Tibial nerve (tissue), 4 donors: Measurements from ENCODE around the gene COBL. TPM values are rescaled to one million over a fixed set of nuclear protein-coding genes. Genes with fewer than 3 reads are reported as not detected.

ENCODE experiments used
- DNase-seq, 2 donors: peaks; one replicate each; pipeline ENCODE4 v3.0.0-alpha.2; 2019; ENCODE audit warnings: low spot score in 2 of 2
- H3K27ac ChIP-seq, 4 donors: fragments of 200-600 bp; sonication (generic) in 3 of 4; one replicate each; pipeline ENCODE4 v1.5.1; 2017 to 2019; ENCODE audit warnings: mild to moderate bottlenecking in 1 of 4
- H3K27me3 ChIP-seq, 2 donors: fragments of 200-600 bp; sonication (generic) in 1 of 2; one replicate each; pipeline versions ENCODE4 v1.5.1 to v1.6.0; 2017 to 2019
- H3K36me3 ChIP-seq, 3 donors: fragments of 200-600 bp; sonication (generic); one replicate each; pipeline ENCODE4 v1.5.1; 2018 to 2019
- H3K4me1 ChIP-seq, 4 donors: fragments of 200-600 bp; sonication (generic) in 3 of 4; one replicate each; pipeline ENCODE4 v1.5.1; 2017 to 2019
- H3K4me3 ChIP-seq, 4 donors: fragments of 200-600 bp; sonication (generic) in 3 of 4; one replicate each; pipeline ENCODE4 v1.5.1; 2017 to 2019; ENCODE audit warnings: mild to moderate bottlenecking in 1 of 4, moderate library complexity in 1 of 4
- H3K9me3 ChIP-seq, 4 donors: fragments of 200-600 bp; sonication (generic) in 3 of 4; one replicate each; pipeline ENCODE4 v1.5.1; 2017 to 2019
- CTCF ChIP-seq, 5 experiments: fragments of 200-600 bp in 3 of 5; fragments of 450-650 bp in 2 of 5; sonication (generic) in 3 of 5; IDR thresholded peaks; one replicate each; pipeline ENCODE4 v1.5.1; 2016 to 2019; ENCODE audit warnings: antibody characterized with exemption in 5 of 5, mild to moderate bottlenecking in 3 of 5, moderate library complexity in 2 of 5
- EP300 ChIP-seq, 2 donors: sonication (generic); formaldehyde crosslinking; IDR thresholded peaks; one replicate each; pipeline ENCODE4 v1.6.1; 2017; ENCODE audit warnings: antibody characterized with exemption in 2 of 2, mild to moderate bottlenecking in 1 of 2
- POLR2A ChIP-seq, 2 donors: fragments of 450-650 bp; IDR thresholded peaks; one replicate each; pipeline ENCODE4 v1.6.1; 2017; ENCODE audit warnings: antibody characterized with exemption in 2 of 2, mild to moderate bottlenecking in 2 of 2, moderate library complexity in 2 of 2
- WGBS, 2 donors: methylation state at CpG; one replicate each; pipeline ENCODE4 v1.1.5; 2018; 5-methylcytosine and 5-hydroxymethylcytosine counted together
- total RNA-seq, 4 donors: library from RNA; depleted of rRNA; stranded (reverse); fragments of >200 nt; gene quantifications; one replicate each; pipeline ENCODE4 v1.1.0, GENCODE V29; 2016

COBL gene
- total RNA-seq, 4 donors from 2014 or later, result 6.3 to 18.1 (median 8.1) TPM

GRCh38 chr7:51187941-51188340 is 128.7 kb downstream of the COBL start:
- no peak for DNase-seq
- peaks cover 0 to 11% (median 0%) of the 10 kb centered on the region in 4 donors for H3K4me1 ChIP-seq
- TF ChIP-seq CTCF (IDR thresholded peaks at IDR 0.05) (peak in 3 of 5 experiments; percentile 22 to 46 (median 36)), POLR2A (IDR thresholded peaks at IDR 0.05) (no peak)
- 35 to 40% methylated on average over 6 of the region's 6 CpGs for WGBS, 2 donors
- no peaks in the 10 kb centered on the region for H3K9me3 ChIP-seq
- peak overlapping the region in 3 of 4 donors; percentile 42 to 80 (median 68) for H3K27ac ChIP-seq
- H3K36me3 ChIP-seq, result no peaks in the 10 kb centered on the region
- no peak overlapping the region for H3K4me3 ChIP-seq
- H3K27me3 ChIP-seq, result no peaks in the 10 kb centered on the region

- Histone ChIP-seq H3K4me3 (no peak overlapping the region), H3K27ac (peak overlapping the region in 1 of 4 donors; percentile 38), H3K9me3 (no peaks in the 10 kb centered on the region), H3K4me1 (peaks cover 0 to 24% (median 0%) of the 10 kb centered on the region in 4 donors), H3K27me3 (no peaks in the 10 kb centered on the region), H3K36me3 (no peaks in the 10 kb centered on the region)
- no peak for TF ChIP-seq CTCF (IDR thresholded peaks at IDR 0.05)
- TF ChIP-seq EP300 (IDR thresholded peaks at IDR 0.05), result no peak
- no peak for TF ChIP-seq POLR2A (IDR thresholded peaks at IDR 0.05)
- 68 to 87% methylated on average over 5 of the region's 5 CpGs for WGBS, 2 donors
- no peak for DNase-seq
These were observed 130.1 kb downstream of the COBL start for GRCh38 chr7:51186531-51186930.

- no peaks in the 10 kb centered on the region for H3K27me3 ChIP-seq
- H3K9me3 ChIP-seq, result no peaks in the 10 kb centered on the region
- TF ChIP-seq POLR2A (IDR thresholded peaks at IDR 0.05), result no peak
- TF ChIP-seq EP300 (IDR thresholded peaks at IDR 0.05), result no peak
- no peak for TF ChIP-seq CTCF (IDR thresholded peaks at IDR 0.05)
- H3K36me3 ChIP-seq, result no peaks in the 10 kb centered on the region
- H3K4me1 ChIP-seq, result peaks cover 0 to 33% (median 0%) of the 10 kb centered on the region in 4 donors
- 27 to 28% methylated on average over 6 of the region's 6 CpGs for WGBS, 2 donors
- DNase-seq, result no peak
- H3K27ac ChIP-seq, result peak overlapping the region in 2 of 4 donors; percentile 30 to 46
- no peak overlapping the region for H3K4me3 ChIP-seq
These were observed 133.9 kb downstream of the COBL start for GRCh38 chr7:51182636-51183166.

GRCh38 chr7:51180092-51180491 is 136.5 kb downstream of the COBL start:
- no peaks in the 10 kb centered on the region for H3K9me3 ChIP-seq
- no peak for DNase-seq
- no peak overlapping the region for H3K27ac ChIP-seq
- TF ChIP-seq EP300 (IDR thresholded peaks at IDR 0.05) (no peak), CTCF (IDR thresholded peaks at IDR 0.05) (no peak), POLR2A (IDR thresholded peaks at IDR 0.05) (no peak)
- 86 to 89% methylated on average over 4 of the region's 4 CpGs for WGBS, 2 donors
- no peaks in the 10 kb centered on the region for H3K36me3 ChIP-seq
- H3K4me1 ChIP-seq, result peaks cover 0 to 33% (median 0%) of the 10 kb centered on the region in 4 donors
- no peak overlapping the region for H3K4me3 ChIP-seq
- no peaks in the 10 kb centered on the region for H3K27me3 ChIP-seq

- H3K36me3 ChIP-seq, result no peaks in the 10 kb centered on the region
- peaks cover 0 to 12% (median 0%) of the 10 kb centered on the region in 4 donors for H3K4me1 ChIP-seq
- H3K27ac ChIP-seq, result no peak overlapping the region
- H3K9me3 ChIP-seq, result no peaks in the 10 kb centered on the region
- H3K4me3 ChIP-seq, result no peak overlapping the region
- WGBS, 2 donors, result 37 to 52% methylated on average over 3 of the region's 3 CpGs
- no peak for TF ChIP-seq POLR2A (IDR thresholded peaks at IDR 0.05)
- DNase-seq, result no peak
- H3K27me3 ChIP-seq, result no peaks in the 10 kb centered on the region
These were observed 140.6 kb downstream of the COBL start for GRCh38 chr7:51175992-51176388.
